ENCODE data around the gene PMPCA.

PMPCA gene

DNA sequence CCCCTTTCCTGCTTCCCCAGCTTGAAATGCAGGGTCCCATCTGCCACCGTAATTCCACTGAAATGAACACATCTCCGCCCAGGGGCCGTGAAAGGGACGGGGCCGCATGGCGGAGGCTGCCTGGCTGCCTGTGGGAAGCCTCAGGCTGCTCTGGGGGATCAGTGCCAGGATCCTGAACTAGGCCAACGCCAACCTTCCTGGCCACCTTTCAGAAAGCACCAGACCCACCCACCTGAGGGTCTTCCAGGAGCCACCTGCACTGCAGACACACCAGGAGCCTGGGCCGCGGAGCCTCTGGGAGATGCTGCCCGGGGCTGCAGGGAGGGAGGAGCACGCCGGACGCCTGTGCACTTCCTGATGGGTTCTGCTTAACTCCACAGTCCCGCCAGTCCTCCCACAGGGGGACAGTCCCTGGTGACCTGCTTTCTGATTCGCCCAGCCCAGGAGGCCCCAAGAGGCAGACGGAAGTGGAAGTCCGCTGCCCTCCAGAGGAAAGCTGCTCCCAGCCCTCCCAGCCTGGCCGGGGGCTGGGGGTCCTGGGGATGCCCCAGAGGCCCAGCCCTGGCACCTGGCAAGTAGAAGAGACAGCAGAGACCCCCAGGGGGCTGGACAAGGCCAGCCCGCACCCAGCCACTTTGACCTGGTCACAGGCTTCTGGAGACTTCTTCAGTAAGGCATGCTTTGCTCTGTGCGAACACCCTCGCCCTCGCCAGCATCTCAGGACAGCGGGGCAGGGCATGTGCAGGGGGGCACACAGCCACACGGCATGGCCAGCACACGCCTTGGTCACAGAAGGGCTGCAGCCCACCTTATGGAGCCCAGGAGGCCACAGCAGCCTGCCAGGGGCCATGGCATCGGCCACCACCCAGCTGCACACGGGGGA lies 36.9 kb upstream of the PMPCA start, which contains the start of gene CARD9:
CARD9 (minus strand) TSS at position 370 of the 883 bp plus-strand sequence. CDS start 1,591 bp downstream, outside the sequence.
- DNase-seq = no peak

DNA sequence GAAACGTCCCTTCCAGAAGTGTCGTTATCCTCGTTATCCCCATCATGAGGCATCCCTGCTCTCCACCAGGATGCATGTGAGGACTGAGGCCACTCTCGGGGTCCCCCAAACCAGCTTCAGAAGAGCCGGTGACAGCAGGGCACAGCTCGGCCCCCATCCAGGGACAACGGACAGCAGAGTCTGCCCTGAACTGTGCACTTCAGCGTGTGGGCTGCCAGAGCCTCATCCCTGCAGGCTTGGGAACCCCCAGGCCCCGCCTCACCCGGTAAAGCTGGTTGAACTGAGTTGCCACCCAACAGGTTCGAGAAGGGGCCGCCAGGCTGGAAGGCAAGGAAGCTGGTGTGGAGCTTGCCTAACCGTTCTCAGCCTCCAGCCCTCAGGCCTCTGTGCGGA lies 36.3 kb upstream of the PMPCA start:
- DNase-seq = no peak

DNA sequence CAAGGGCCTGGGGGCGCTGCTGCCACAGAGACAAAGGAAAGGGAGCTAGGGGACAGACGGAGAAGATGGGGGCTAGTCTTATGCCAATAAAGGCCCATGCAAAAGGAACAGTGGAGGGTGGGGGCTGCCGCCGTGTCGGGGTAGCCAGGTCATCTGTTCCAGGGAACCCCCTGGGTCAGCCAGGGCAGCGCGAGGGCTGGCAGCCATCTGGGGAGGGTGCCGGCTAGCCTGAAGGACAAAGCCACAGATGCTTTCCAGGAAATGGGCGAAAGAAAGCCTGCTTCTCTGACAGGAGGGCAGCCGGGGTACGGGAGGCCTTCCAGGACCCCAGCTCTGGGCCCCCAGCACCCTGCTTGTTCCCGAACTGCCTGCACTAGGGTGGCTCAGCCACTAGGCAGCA lies 35.4 kb upstream of the PMPCA start:
- DNase-seq = no peak

DNA sequence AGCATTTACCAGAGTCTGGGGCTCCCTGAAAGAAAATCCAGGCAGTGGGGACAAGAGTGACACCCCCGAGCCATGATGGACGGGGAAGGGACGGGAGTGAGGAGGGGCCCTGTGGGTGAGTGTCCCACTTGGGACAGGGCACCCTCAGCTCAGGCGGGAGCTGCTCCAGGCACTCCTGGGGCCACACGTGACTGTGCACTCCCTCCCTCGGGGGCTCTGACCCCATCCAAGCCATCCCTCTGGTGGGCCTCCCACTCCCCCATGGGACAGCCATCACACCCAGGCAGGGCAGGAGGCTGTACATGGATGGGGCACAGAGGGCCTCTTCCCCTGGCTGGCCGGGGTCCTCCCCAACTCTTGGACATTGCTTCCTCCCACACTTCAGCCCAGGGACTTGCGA lies 34.0 kb upstream of the PMPCA start:
- DNase-seq = no peak

DNA sequence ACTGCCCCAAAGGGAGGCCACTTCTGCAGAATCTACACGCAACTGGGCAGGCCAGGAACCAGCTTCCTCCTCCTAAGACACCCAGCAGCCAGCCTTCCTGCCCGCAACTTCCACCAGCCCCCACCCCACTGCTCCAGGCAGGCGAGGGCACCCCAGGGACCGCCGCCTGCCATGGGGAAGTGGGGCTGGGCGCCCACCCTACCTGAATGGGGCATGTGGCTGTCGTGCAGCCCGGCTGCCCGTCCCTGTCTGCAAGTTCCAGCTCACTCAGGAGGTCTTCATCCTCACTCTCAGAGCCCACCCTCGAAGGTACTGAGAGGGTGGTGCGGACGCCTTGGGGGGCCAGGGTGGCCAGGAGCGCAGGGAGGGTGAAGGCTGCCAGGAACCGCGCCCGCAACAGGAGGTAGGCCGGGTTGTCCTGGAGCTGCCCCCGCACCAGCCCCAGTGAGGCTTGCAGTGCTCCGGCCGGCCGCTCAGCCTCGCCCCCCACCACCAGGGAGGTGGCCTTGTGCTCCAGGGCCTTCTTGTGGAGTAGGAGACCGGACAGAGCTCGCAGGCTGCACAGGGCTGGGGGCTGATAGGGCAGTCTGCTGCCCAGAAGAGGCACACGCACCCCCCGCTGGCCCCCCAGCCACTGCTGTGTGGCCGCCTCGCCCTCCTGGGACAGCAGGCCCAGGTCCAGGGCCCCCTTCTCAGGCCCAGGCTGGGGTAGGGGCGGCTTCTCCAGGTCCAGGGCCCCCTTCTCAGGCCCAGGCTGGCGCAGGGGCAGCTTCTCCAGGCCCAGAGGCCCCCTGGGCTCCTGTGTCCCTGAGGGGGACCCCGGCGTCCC lies 32.9 kb upstream of the PMPCA start:
- DNase-seq = no peak

DNA sequence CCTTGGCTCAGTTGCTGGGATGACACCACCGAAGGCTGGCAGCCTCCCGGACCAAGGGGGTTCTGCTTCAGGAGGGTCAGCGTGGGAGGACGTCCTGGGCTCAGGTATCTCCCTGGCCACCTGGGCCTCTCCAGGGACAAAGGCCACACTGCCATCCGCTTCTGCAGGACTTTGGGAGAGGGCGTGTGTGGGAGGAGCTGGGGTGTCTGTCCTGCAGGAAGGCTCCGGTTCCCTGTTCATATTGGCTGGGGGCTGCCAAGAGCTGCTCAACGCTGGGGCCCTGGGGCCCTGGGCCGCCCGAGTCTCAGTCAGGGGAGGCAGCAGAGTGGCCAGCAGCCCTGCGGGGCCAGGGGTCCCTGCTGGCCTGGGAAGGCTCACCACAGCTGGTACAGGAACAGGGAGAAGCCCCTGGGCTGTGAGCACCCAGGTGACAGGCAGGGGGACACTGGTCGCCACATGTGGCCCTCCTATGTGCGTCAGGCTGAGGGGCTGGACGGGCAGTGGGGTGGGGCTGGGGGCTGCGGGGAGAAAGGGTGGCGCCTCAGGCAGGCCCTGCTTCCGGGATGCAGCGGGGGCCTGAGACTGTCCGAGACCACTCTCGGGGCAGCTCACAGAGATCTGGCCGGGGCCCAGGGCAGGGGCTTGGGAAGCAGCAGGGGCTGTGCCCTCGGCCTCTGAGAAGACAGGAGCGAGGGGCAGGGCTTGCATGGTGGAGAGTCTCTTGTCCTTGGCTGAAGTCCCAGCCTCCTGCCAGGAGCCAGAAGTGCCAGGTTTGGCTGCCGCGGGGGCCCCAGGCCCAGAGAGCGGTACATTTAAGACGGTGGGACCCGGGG lies 32.1 kb upstream of the PMPCA start:
- DNase-seq = no peak

DNA sequence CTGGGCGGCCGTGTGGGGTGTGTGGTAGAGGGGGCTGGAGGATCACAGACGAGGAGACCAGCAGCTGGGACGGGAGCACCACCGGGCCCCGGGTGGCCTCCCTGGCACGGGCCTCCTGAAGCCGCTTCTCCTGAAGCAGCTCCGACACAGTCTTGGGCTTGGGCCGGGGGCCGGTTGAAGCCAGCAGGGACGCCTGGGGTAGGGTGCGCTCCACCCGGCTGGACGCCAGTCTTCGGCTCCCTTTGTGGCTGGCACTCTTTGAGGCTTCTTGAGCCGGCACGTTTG lies 31.5 kb upstream of the PMPCA start:
- no peak for DNase-seq

DNA sequence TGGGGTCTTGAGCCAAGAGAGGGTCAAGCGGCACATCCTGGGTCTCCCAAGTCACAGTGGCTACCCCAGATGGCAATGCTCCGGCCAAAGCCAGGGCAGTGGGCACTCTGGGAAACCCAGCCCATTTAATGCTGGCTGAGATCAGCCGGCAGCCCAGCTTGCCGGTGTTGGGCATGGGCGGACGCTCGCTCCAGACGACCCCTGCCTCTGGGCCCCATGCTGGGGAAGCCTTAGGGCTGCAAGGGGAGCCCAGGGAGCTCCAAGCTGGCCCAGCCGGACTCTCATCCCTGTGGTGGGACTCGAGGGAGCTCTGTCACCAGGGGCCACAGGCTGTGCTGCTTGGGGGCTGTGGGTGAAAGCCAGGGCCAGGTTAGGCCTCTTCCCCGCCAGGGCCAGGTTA lies 31.1 kb upstream of the PMPCA start:
- DNase-seq = no peak

DNA sequence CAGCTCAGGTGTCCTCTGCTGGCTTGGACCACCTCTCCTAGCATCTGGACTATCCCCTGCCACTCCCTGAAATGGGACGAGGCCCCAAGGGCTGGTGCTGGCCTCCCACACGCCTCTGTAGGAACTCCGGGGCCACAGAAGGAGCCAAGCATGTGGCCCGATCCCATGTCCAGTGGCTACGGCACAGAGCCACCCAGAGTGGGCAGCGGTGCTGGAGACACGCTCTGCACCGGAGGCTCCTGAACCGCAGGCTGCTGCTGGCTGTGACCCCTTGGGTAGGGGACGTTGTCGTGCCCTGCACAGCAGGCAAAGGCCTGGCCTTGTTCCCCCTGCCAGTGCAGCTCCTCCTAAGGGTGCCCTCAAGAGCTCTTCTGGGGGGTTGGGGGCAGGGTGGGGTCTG lies 30.6 kb upstream of the PMPCA start:
- DNase-seq = no peak

DNA sequence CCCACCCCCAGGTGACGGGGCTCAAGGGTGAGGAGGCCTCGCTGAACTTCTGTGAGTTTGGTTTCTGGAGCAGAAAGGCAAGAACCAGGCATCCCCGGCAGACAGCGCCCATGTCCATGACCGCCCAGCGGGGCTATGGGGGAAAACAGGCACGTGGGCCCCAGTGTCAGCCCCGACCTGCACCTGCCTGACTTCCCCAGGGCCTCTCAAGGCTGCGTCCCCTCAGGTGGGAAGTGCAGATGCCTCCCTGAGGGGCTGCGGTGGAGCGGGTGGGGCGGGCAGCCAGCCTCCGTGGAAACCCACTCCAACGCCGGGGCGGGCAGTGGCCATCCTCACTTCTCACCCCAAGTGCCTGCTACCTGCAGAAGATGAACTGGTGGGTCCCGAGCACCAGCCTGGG lies 30.1 kb upstream of the PMPCA start:
- DNase-seq = no peak

DNA sequence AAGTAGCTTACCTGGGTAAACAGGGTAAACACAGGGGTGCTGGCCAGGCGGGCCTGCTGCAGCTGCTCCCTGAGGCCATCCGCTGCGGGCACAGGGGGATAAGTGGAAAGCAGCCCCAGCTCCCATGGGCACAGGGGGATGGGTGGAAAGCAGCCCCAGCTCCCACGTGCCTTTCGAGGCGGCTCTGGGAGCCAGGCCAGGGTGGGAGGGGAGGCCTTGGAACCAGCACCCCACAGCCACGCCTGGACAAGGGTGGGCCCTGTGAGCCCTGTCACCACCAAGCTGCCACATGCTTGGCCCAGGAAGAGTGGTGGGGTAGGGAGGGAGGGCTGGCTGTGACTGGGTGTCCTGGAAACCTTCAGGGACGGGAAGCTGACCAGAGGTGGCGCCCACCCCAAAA lies 29.1 kb upstream of the PMPCA start:
- no peak for DNase-seq

DNA sequence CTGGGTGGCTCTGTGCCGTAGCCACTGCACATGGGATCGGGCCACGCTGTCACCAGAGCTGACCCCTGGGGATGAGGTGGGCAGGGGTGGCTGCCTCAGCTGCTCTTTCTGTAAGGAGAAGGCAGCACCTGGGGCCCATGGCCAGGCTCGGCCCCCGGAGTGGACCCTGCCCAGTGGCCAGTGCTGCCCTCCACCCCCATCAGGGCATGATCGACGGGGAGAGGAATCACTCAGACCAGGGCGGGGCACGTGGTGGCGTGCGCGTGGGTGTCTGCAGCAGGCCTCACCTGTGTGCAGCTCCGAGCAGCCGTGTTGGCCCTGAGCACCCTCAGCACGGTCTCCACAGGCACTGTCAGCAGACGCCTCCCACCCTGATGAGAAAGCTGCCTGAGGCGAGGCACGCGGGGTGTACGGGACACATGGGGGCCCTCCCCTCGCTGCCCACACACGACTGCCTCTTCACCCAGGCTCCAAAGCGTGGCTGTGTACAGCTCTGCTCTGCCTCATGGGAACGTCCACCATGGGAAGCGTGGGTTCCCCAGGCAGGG lies 28.4 kb upstream of the PMPCA start:
- DNase-seq = no peak

DNA sequence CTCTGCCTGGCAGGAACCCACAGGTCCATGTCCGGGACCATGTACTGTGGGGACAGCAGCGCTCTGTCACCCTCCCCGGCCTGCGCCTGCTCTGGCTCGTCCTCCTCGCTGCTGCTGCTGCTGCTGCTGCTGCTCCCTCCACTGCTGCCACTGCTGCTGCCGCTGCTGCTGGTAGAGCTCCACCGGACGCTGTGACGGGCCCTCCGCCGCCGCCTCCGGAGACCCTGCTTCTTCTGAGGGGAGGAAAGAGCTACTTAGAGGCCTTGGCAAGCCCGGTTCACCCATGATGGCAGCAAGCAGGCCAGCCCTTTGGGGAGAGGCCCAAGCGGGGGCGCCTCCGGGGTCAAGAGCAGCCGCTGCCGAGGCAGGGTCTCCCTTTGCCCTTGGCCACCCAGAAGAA lies 27.0 kb upstream of the PMPCA start:
- DNase-seq = no peak

DNA sequence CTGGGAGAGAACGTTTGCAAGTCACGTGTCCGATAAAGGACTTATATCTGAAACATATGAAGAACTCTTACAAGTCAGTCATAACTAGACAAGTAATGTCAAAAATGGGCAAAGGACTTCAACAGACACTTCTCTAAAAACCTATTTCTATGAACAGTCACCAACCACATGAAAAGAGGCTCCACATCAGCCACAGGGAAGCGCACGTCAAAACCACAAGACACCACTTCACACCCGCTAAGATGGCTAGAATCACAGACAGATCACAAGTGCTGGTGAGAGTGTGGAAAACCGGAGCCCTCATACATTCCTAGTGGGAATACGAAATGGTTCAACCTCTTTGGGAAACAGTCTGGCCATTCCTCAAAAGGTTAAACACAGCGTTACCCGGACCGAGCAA lies 25.4 kb upstream of the PMPCA start:
- peak; percentile 48 for DNase-seq

DNA sequence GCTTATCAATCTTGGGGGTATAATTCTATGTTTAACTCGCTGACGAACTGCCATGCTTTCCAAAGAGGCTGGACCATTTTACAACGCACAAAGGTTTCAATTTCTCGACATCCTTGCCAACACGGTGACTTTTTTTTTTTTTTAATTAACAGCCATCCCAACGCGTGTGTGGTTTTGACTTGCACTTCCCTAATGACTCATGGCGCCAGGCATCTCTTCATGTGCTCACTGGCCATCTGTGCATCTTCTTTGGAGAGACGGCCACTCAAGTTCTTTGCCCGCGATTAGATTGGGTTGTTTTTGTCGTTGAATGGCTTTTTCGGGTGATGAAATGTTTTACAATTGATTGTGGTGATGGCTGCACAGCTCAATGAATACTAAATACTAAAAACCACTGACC lies 24.4 kb upstream of the PMPCA start:
- no peak for DNase-seq

DNA sequence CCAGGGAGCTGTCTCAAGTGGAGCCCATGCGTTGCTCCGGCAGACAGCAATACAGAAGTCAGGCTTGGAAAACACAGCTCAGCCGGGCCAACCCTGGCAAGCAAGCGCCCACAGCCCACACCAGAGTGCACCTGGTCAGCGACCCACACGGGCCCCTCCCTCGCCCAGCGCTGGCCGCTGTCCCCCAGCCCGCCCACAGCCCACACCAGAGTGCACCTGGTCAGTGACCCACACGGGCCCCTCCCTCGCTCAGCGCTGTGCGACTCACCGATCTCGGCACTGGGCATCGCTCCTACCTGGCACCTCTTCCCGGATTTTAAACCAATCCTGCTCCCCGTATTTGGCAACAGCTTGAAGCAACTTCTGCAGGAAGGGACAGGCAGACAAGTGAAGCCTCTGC lies 23.2 kb upstream of the PMPCA start:
- DNase-seq = no peak

DNA sequence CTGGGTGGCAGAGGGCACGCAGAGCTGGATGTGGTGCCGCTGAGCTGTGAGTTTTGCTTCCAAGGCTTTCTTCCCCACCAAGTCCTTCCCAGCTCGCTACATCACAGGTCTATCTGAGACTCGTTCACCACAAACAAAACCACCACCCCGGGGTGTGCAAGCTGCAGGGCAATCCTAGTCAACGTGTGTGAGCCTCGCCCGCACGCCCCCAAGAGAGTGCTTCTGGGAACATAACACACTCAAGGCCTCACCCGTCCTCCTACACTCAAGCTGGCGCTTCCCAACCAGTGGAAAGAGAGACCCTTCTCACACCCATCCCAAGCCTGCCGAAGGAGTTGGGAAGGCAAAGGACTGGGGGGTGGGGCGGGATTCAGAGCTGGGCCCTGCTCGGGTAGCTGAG lies 21.1 kb upstream of the PMPCA start:
- no peak for DNase-seq

DNA sequence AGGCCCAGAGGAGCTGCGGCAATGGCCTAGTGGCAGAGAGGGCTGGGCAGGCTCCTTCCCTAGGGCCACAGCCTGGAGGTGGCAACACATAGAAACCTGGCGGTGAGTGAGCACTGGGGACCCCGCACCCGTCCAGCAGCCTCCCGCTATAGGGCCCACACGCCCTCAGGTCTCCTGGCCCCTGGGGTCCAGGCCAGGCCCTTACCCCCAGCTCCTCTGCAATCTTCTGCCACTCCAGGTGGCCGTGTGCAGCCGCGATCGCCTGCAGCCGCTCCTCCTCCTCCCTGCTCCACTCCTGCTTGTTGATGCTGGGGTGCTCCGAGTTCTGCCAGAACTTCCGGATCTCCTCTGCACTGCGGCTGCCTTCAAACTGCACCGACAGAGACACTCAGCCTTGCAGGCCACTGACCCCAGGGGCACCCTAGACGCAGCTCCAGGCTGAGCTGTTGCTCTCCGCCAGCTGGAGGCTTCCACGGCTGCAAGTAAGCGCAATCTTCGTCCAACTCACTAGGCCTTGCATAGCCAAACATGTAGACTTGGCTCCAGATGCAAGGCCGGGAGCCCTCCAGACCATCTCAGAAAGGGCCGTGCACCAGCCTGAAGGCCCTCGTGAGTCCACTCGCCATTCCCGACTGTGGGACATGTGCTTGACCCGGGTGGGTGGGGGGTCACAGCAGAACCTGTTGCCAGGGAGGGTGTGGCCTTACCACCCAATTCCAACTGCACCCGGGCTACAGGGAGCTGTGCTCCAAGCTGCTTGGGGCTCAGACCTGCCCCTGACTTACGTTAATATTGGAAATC lies 18.5 kb upstream of the PMPCA start:
- DNase-seq = no peak

DNA sequence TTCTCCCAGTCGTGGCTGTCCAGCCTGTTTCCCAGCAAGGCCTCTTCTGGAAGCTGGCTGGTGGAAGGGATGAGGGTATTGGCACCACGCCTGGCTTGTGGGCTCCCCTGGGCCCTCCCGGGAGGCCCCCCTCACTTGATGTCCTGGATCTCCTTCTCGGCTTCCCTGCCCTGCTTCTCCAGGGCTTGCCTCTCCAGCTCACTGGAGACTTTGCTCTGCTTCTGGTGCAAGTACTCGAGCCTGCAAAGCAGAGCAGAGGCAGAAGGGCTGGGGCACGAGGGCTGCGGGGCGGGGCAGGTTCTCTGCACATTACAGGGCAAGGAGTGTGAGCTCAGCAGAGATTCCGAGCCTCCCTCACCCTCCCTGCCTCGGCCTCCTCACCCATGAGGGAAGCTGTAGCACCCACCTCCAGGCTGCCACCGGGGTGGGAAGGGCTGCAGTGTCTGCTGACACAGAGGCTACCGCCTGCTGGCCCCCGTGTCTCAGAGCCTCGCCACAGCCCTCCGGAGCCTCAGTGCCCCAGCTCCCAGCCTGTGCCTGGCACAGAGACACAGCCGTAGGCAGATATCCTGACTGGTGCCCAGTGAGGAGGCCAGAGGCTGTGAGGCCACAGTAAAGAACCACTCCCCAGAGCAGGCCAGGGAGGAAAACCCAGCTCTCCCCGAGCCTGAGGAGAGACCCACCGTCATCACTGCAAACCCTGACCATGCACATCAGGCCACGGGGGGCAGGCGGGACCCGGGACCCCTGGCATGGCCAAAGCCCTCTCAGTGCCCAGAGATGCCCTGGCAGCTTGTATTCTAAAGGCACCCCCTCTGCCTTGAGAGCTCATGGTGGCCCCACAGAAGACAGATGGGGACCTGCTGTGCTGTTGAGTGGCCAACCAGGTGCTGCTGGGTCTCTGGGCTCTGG lies 17.7 kb upstream of the PMPCA start:
- DNase-seq = no peak

DNA sequence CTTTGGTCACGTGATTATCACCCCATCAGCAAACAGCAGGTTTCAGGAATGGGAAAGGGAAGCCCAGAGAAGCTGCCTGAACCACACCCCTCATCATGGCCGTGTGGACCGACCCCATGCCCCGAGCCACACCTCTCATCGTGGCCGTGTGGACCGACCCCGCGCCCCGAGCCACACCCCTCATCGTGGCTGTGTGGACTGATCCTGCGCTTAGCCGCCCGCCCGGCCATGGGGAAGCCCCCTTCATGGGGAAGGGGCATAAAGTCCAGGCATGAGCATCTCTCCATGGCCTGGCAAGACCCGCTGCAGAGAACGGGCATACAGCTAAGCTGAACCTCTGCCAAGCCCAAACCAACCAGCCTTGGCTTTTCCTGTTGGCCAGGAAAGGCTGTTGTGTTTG lies 16.9 kb upstream of the PMPCA start:
- no peak for DNase-seq

DNA sequence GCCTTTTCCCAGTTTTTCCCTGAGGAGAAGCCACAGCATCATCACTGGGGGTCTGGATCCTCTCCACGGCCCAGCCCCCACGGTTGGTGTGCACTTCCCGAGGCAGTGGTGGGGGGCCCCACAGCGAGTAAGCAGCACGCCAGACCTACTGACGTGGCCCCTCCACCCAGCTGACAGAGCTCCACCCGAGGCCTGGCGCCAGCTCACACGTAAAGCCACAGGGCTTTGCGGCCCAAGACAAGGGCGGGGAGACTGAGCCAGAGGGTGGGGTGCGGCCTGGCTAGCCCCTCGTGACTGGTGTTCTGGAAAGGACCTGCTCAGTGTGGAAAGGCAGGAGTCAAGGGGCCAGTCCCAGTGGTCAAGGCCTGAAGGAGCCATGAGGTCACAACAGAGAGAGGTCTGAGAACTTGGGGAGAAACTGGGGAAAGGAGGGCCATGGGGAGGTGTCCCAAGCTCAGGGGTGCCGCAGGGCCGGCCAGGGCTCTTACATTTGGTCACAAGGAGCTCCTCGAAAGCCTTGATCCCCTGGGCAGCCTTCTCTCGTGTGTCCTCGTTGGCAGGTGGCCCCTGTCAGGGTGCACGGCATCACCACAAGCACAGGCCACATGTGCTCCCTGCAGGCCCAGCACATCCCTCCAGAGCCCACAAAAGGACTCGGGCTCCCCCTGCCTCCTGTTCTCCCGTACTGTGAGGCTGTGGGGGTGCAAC lies 16.0 kb upstream of the PMPCA start:
- no peak for DNase-seq

All from CD4-positive, alpha-beta T cell treated with Interleukin-21 for 1 hour (primary cell).